Measurements from ENCODE around the gene PRDM16. TPM values are rescaled to one million over a fixed set of nuclear protein-coding genes. Genes with fewer than 3 reads are reported as not detected.
A peak's percentile ranks its signal among the peaks of the same experiment; 100 is the strongest.

The PRDM16 gene
- total and polyA plus RNA-seq, 2 of the 8 experiments (the other 6 are each of a cell fraction or from before 2014, with no cell fraction given), result 0.39 to 0.43 TPM

GRCh38 chr1:3067671-3068563 lies 1.1 kb upstream of the PRDM16 start:
- ChIA-PET CTCF (ENCODE audit: partially characterized antibody) (interaction anchor here (0.7 to 3.3 kb wide), 6 partner anchors 10 to 215 kb away, joined by 3 to 32 read pairs (median 4); no protein-coding TSS in a partner anchor), POLR2A (ENCODE audit: partially characterized antibody) (interaction anchor here (1.3 kb wide), 1 partner anchor 542 kb away, joined by 3 read pairs; the partner anchor contains the start of gene PANK4)
- Histone ChIP-seq H2BK120ac (replicated peaks; ENCODE audit: low read depth, low read length) (no peak overlapping the region), H3K27me3 (replicated peaks in 1 of 4; ENCODE audit: control insufficient read depth in 3 of 4, extremely low read depth in 1 of 4, insufficient read depth in 3 of 4, low read length in 3 of 4) (peaks cover 91 to 96% (median 92%) of the 10 kb centered on the region in 4 experiments), H4K91ac (replicated peaks; ENCODE audit: insufficient read length, low read length) (no peak overlapping the region), H4K20me1 (replicated peaks in 1 of 2; ENCODE audit: control insufficient read depth in 1 of 2, insufficient read depth in 2 of 2, low read length in 2 of 2) (peaks cover 6 to 20% of the 10 kb centered on the region in 2 experiments), H3K9me3 (ENCODE audit: insufficient read depth in 2 of 2, low read depth in 1 of 2, low read length in 1 of 2) (no peaks in the 10 kb centered on the region), H3K14ac (ENCODE audit: insufficient read length) (no peak overlapping the region), H3K79me1 (ENCODE audit: low read depth, low read length) (no peaks in the 10 kb centered on the region), H2BK20ac (ENCODE audit: low read length) (no peak overlapping the region; the same call in 1 of the 2 replicates), H3K23me2 (ENCODE audit: low read depth, low read length) (peaks cover 13% of the 10 kb centered on the region; the same call in 1 of the 2 replicates), H3K9ac (replicated peaks in 1 of 4; ENCODE audit: extremely low read depth in 1 of 4, low read depth in 3 of 4, low read length in 3 of 4) (no peak overlapping the region), H2BK12ac (ENCODE audit: low read depth, low read length) (no peak overlapping the region), H2BK15ac (ENCODE audit: low read length) (no peak overlapping the region), H4K8ac (ENCODE audit: extremely low read depth, insufficient read depth, low read length) (peak overlapping the region; percentile 69; the same call in 1 of the 2 replicates), H3K4ac (replicated peaks; ENCODE audit: insufficient read length, low read depth, low read length) (no peak overlapping the region), H3K4me3 (ENCODE audit: extremely low read depth in 1 of 4, insufficient read depth in 2 of 4, low read depth in 3 of 4, low read length in 4 of 4) (peak overlapping the region; percentile 12 to 62 (median 24); a peak in 6 of 8 replicates), H3K23ac (ENCODE audit: insufficient read length) (no peak overlapping the region), H3K27ac (ENCODE audit: low read depth, low read length) (no peak overlapping the region), H3K36me3 (ENCODE audit: control insufficient read depth in 2 of 4, insufficient read depth in 4 of 4, low read length in 3 of 4) (peaks cover 0 to 13% (median 0%) of the 10 kb centered on the region in 4 experiments; a peak in 1 of 8 replicates), H3K4me1 (replicated peaks in 1 of 4; ENCODE audit: control insufficient read depth in 3 of 4, insufficient read depth in 4 of 4, low read length in 3 of 4) (peaks cover 0 to 45% (median 29%) of the 10 kb centered on the region in 4 experiments; a peak in 6 of 7 replicates), H2AK5ac (ENCODE audit: low read depth, low read length) (no peak overlapping the region), H3K56ac (replicated peaks; ENCODE audit: insufficient read length, low read depth, low read length) (no peak overlapping the region), H4K5ac (ENCODE audit: insufficient read length, low read depth, low read length) (no peak overlapping the region), H2BK5ac (ENCODE audit: low read depth, low read length) (no peak overlapping the region), H2AFZ (ENCODE audit: low read length) (no peak overlapping the region), H3K18ac (ENCODE audit: extremely low read depth, low read length) (no peak overlapping the region; the same call in 1 of the 2 replicates), H3K79me2 (ENCODE audit: control insufficient read depth in 1 of 2, insufficient read depth in 2 of 2, low read length in 2 of 2) (no peaks in the 10 kb centered on the region), H3K4me2 (ENCODE audit: insufficient read depth in 1 of 2, low read depth in 2 of 2, low read length in 2 of 2) (peak overlapping the region; percentile 66 to 75)
- TF ChIP-seq CBX5 (IDR thresholded peaks at IDR 0.05; ENCODE audit: low read depth, low read length) (no peak), TAF7 (optimal IDR thresholded peaks at IDR 0.05; ENCODE audit: borderline replicate concordance, low read depth, low read length) (no peak), SUZ12 (IDR thresholded peaks at IDR 0.05; ENCODE audit: low read length) (peak; percentile 91), KDM1A (IDR thresholded peaks at IDR 0.05; ENCODE audit: borderline replicate concordance, low read length) (no peak), RNF2 (IDR thresholded peaks at IDR 0.05; ENCODE audit: borderline replicate concordance, low read depth, low read length, missing control alignments, poor library complexity, severe bottlenecking) (peak; percentile 48), NRF1 (IDR thresholded peaks at IDR 0.05; ENCODE audit: low read depth, low read length) (no peak), EZH2 (IDR thresholded peaks at IDR 0.05; ENCODE audit: low read depth, low read length, severe bottlenecking) (peak; percentile 95), ASH2L (IDR thresholded peaks at IDR 0.05; ENCODE audit: low read length) (no peak), MAX (IDR thresholded peaks at IDR 0.05) (no peak), RBBP5 (IDR thresholded peaks at IDR 0.05; ENCODE audit: borderline replicate concordance, low read depth, low read length) (no peak)
- DNase-seq (ENCODE audit: low read depth in 1 of 2, low spot score in 2 of 2) (peak in 1 of 2 experiments; percentile 61), FAIRE-seq (no peak)
- WGBS, 2 experiments (ENCODE audit: extremely low coverage in 1 of 2, insufficient coverage in 1 of 2, insufficient read length in 1 of 2, insufficient replicate concordance in 2 of 2, low coverage in 1 of 2, low lambda C conversion rate in 2 of 2, missing lambda C conversion rate in 1 of 2), result 9% methylated on average over 33 of the region's 97 CpGs; no CpG with 5 or more reads in 1 of the 2 experiments

Data from H1 (cell line).